Measurements from ENCODE around the gene ELL2. TPM values are rescaled to one million over a fixed set of nuclear protein-coding genes. Genes with fewer than 3 reads are reported as not detected.

Gene ELL2
- total RNA-seq, 4 donors from 2014 or later, result 5.8 to 46.8 (median 19.7) TPM

- in situ Hi-C loops (cut with MboI; ENCODE audit: low pct_ligation_motif_present in 1 of 4, low pct_unique_long_range_greater_than_20kb in 1 of 4, low sequenced_read_pairs in 3 of 4), result loop anchor here in 2 of 4 donors (25.0 kb wide), 2 partner anchors 91 to 384 kb away; no protein-coding TSS in a partner anchor
- intact Hi-C loops (cut with DNase I; ENCODE audit: low total_unique reads), result loop anchor here (10.0 kb wide), 1 partner anchor 382 kb away; no protein-coding TSS in a partner anchor
Observed at GRCh38 chr5:95953021-95953702, 8.5 kb downstream of the ELL2 start.

GRCh38 chr5:95951916-95952315 is 9.7 kb downstream of the ELL2 start:
- Histone ChIP-seq H3K27ac (no peak overlapping the region), H3K27me3 (no peaks in the 10 kb centered on the region), H3K4me3 (no peak overlapping the region), H3K36me3 (no peaks in the 10 kb centered on the region), H3K4me1 (peaks cover 0 to 36% (median 12%) of the 10 kb centered on the region in 4 donors), H3K9me3 (no peaks in the 10 kb centered on the region)
- TF ChIP-seq POLR2A (IDR thresholded peaks at IDR 0.05) (no peak), EP300 (IDR thresholded peaks at IDR 0.05; ENCODE audit: low read depth) (no peak), CTCF (IDR thresholded peaks at IDR 0.05) (no peak)
- intact Hi-C loops (cut with DNase I; ENCODE audit: low total_unique reads), result loop anchor here (10.0 kb wide), 1 partner anchor 383 kb away; no protein-coding TSS in a partner anchor
- in situ Hi-C loops (cut with MboI; ENCODE audit: low pct_ligation_motif_present in 1 of 4, low pct_unique_long_range_greater_than_20kb in 1 of 4, low sequenced_read_pairs in 3 of 4), result loop anchor here in 2 of 4 donors (25.0 kb wide), 2 partner anchors 90 to 385 kb away; no protein-coding TSS in a partner anchor
- WGBS, 2 donors (ENCODE audit: low coverage in 1 of 2), result 93 to 100% methylated on average over 3 to 4 of the region's 4 CpGs
- DNase-seq, result no peak

More at GRCh38 chr5:95953021-95953702, 8.5 kb downstream of the ELL2 start:
- Histone ChIP-seq H3K4me1 (peaks cover 0 to 42% (median 17%) of the 10 kb centered on the region in 4 donors), H3K36me3 (no peaks in the 10 kb centered on the region), H3K9me3 (no peaks in the 10 kb centered on the region), H3K27ac (no peak overlapping the region), H3K4me3 (no peak overlapping the region), H3K27me3 (no peaks in the 10 kb centered on the region)
- DNase-seq, result no peak
- WGBS, 2 donors (ENCODE audit: low coverage in 1 of 2), result 81 to 89% methylated on average over 5 of the region's 5 CpGs
- no peak for TF ChIP-seq POLR2A (IDR thresholded peaks at IDR 0.05)
- no peak for TF ChIP-seq POLR2AphosphoS5 (IDR thresholded peaks at IDR 0.05)
- no peak for TF ChIP-seq EP300 (IDR thresholded peaks at IDR 0.05; ENCODE audit: low read depth)
- no peak for TF ChIP-seq CTCF (IDR thresholded peaks at IDR 0.05)

- Histone ChIP-seq H3K4me3 (no peak overlapping the region), H3K4me1 (peaks cover 0 to 21% (median 5%) of the 10 kb centered on the region in 4 donors), H3K27me3 (no peaks in the 10 kb centered on the region), H3K9me3 (no peaks in the 10 kb centered on the region), H3K27ac (no peak overlapping the region), H3K36me3 (no peaks in the 10 kb centered on the region)
- intact Hi-C loops (cut with DNase I; ENCODE audit: low total_unique reads), result loop anchor here (10.0 kb wide), 1 partner anchor 385 kb away; no protein-coding TSS in a partner anchor
- in situ Hi-C loops (cut with MboI; ENCODE audit: low pct_ligation_motif_present in 1 of 4, low pct_unique_long_range_greater_than_20kb in 1 of 4, low sequenced_read_pairs in 3 of 4), result loop anchor here in 2 of 4 donors (25.0 kb wide), 2 partner anchors 88 to 387 kb away; no protein-coding TSS in a partner anchor
- 70 to 71% methylated on average over 1 of the region's 1 CpG for WGBS, 2 donors (ENCODE audit: low coverage in 1 of 2)
- no peak for DNase-seq
- TF ChIP-seq EP300 (IDR thresholded peaks at IDR 0.05; ENCODE audit: low read depth) (no peak), POLR2A (IDR thresholded peaks at IDR 0.05) (no peak), CTCF (IDR thresholded peaks at IDR 0.05) (no peak), POLR2AphosphoS5 (IDR thresholded peaks at IDR 0.05) (no peak)
Observed at GRCh38 chr5:95949810-95950209, 11.8 kb downstream of the ELL2 start.

- DNase-seq, result no peak
- H3K4me1 ChIP-seq, result peaks cover 0 to 19% (median 5%) of the 10 kb centered on the region in 4 donors
- in situ Hi-C loops (cut with MboI; ENCODE audit: low pct_ligation_motif_present in 1 of 4, low pct_unique_long_range_greater_than_20kb in 1 of 4, low sequenced_read_pairs in 3 of 4) (no loop called here), intact Hi-C loops (cut with DNase I; ENCODE audit: low total_unique reads) (no loop called here)
- H3K4me3 ChIP-seq, result no peak overlapping the region
- no peak overlapping the region for H3K27ac ChIP-seq
- no peaks in the 10 kb centered on the region for H3K27me3 ChIP-seq
- H3K9me3 ChIP-seq, result no peaks in the 10 kb centered on the region
- TF ChIP-seq POLR2A (IDR thresholded peaks at IDR 0.05), result no peak
- no peak for TF ChIP-seq CTCF (IDR thresholded peaks at IDR 0.05)
- no peak for TF ChIP-seq POLR2AphosphoS5 (IDR thresholded peaks at IDR 0.05)
- H3K36me3 ChIP-seq, result no peaks in the 10 kb centered on the region
Observed at GRCh38 chr5:95948631-95949030, 13.0 kb downstream of the ELL2 start.
